ENCODE data around the gene OR2C1.

- TF ChIP-seq, protein P1, sequence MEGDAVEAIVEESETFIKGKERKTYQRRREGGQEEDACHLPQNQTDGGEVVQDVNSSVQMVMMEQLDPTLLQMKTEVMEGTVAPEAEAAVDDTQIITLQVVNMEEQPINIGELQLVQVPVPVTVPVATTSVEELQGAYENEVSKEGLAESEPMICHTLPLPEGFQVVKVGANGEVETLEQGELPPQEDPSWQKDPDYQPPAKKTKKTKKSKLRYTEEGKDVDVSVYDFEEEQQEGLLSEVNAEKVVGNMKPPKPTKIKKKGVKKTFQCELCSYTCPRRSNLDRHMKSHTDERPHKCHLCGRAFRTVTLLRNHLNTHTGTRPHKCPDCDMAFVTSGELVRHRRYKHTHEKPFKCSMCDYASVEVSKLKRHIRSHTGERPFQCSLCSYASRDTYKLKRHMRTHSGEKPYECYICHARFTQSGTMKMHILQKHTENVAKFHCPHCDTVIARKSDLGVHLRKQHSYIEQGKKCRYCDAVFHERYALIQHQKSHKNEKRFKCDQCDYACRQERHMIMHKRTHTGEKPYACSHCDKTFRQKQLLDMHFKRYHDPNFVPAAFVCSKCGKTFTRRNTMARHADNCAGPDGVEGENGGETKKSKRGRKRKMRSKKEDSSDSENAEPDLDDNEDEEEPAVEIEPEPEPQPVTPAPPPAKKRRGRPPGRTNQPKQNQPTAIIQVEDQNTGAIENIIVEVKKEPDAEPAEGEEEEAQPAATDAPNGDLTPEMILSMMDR (IDR thresholded peaks at IDR 0.05; ENCODE audit: low read depth, low read length), result no peak
- no peak for TF ChIP-seq POLR2A (IDR thresholded peaks at IDR 0.05; ENCODE audit: extremely low read depth, insufficient read length)
- TF ChIP-seq MYC (IDR thresholded peaks at IDR 0.05; ENCODE audit: low read depth, low read length), result no peak
Measured at GRCh38 chr16:3362931-3363330, 7.2 kb downstream of the OR2C1 start.

Data from NB4 (cell line).